Suprapubic skin (tissue), 4 donors: Measurements from ENCODE around the gene AGR2. TPM values are rescaled to one million over a fixed set of nuclear protein-coding genes. Genes with fewer than 3 reads are reported as not detected.

ENCODE experiments used
- DNase-seq, 2 donors: peaks; one replicate each; pipeline ENCODE4 v3.0.0-alpha.2; 2019; ENCODE audit warnings: low spot score in 2 of 2
- H3K27ac ChIP-seq: fragments of 200-600 bp; sonication (generic); one replicate; pipeline ENCODE4 v1.5.1; 2019
- H3K27me3 ChIP-seq: fragments of 200-600 bp; sonication (generic); one replicate; pipeline ENCODE4 v1.5.1; 2019
- H3K36me3 ChIP-seq: fragments of 200-600 bp; sonication (generic); one replicate; pipeline ENCODE4 v1.5.1; 2019
- H3K4me1 ChIP-seq: fragments of 200-600 bp; sonication (generic); one replicate; pipeline ENCODE4 v1.5.1; 2019
- H3K4me3 ChIP-seq: fragments of 200-600 bp; sonication (generic); one replicate; pipeline ENCODE4 v1.5.1; 2019; ENCODE audit warnings: mild to moderate bottlenecking
- H3K9me3 ChIP-seq: fragments of 200-600 bp; sonication (generic); one replicate; pipeline ENCODE4 v1.5.1; 2019
- CTCF ChIP-seq, 2 donors: fragments of 200-600 bp in 1 of 2; fragments of 450-650 bp in 1 of 2; sonication (generic) in 1 of 2; IDR thresholded peaks; one replicate each; pipeline ENCODE4 v1.5.1; 2016 to 2019; ENCODE audit warnings: antibody characterized with exemption in 2 of 2, mild to moderate bottlenecking in 1 of 2, moderate library complexity in 1 of 2
- EP300 ChIP-seq: sonication (generic); formaldehyde crosslinking; IDR thresholded peaks from one replicate; pipeline ENCODE4 v1.6.1; 2017; ENCODE audit warnings: antibody characterized with exemption
- POLR2A ChIP-seq, 2 donors: fragments of 450-650 bp; IDR thresholded peaks; one replicate each; pipeline ENCODE4 v1.6.1; 2017; ENCODE audit warnings: antibody characterized with exemption in 2 of 2, mild to moderate bottlenecking in 2 of 2, moderate library complexity in 2 of 2
- POLR2AphosphoS5 ChIP-seq, 3 donors: sonication (generic); formaldehyde crosslinking; IDR thresholded peaks; one replicate each; pipeline ENCODE4 v1.6.1; 2017; ENCODE audit warnings: antibody characterized with exemption in 3 of 3
- WGBS: methylation state at CpG from one replicate; pipeline ENCODE4 v1.1.5; 2018; 5-methylcytosine and 5-hydroxymethylcytosine counted together
- total RNA-seq, 4 donors: library from RNA; depleted of rRNA; stranded (reverse); fragments of >200 nt; gene quantifications; one replicate each; pipeline ENCODE4 v1.1.0, GENCODE V29; 2016

The AGR2 gene
- total RNA-seq, 4 donors from 2014 or later: 8.5 to 19.3 (median 15.8) TPM; not detected in 1

DNA sequence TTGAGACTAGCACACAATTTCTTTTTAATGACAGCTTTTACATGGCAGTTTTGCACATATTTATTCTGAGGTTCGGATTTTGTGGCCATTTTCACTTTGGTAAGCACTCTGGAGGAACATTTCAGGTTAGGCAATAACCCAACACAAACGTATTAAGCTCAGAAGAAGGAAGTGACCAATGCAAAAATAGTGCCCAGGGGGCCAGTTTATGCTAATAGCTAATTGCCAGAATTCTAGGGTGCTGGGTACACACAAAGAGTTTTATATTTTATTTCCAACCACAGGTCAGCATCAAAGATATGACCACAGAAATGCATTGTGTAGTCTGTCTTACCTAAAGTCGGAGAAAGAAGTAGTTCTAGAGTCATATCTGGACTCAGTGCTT, 8.4 kb upstream of the AGR2 start:
- WGBS: 73% methylated on average over 3 of the region's 3 CpGs
- DNase-seq: no peak
- TF ChIP-seq CTCF (IDR thresholded peaks at IDR 0.05): no peak
- no peak for TF ChIP-seq POLR2AphosphoS5 (IDR thresholded peaks at IDR 0.05)
- no peak for TF ChIP-seq POLR2A (IDR thresholded peaks at IDR 0.05)
- TF ChIP-seq EP300: no peak
- Histone ChIP-seq H3K4me3 (no peak overlapping the region), H3K36me3 (no peaks in the 10 kb centered on the region), H3K27ac (no peak overlapping the region), H3K9me3 (no peaks in the 10 kb centered on the region), H3K27me3 (no peaks in the 10 kb centered on the region), H3K4me1 (no peaks in the 10 kb centered on the region)

DNA sequence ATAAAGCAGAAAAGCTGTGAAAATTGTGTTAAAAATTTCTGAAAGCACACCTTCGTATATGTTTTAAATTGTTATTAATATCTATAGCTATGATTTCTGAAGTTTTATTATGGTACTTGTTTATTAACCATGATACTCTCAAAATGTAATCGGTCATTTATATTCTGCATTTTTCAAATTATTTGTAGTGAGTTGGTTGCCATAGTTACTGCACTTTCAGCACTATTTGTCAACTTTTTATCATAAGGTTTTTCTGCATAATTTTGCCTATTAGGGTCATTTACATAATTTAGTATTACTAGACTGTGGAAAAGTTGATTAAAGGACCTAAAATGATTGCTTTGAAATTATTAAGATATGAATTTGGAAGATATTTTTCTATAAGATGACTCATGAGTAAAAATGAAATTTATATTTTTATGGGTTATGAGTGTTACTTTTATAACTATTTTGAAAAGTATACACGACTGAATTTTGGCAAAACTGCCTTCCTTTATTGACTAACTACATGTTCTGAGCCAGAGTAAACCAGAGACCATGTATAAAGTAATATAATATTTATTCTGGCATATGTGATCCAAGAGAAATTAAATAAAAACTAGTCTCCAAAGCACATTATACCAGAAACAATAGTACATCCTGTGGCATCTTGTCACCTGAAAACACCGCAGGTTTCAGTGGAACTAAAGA, 7.9 kb upstream of the AGR2 start:
- Histone ChIP-seq H3K27me3 (no peaks in the 10 kb centered on the region), H3K4me3 (no peak overlapping the region), H3K4me1 (no peaks in the 10 kb centered on the region), H3K36me3 (no peaks in the 10 kb centered on the region), H3K9me3 (no peaks in the 10 kb centered on the region), H3K27ac (no peak overlapping the region)
- no peak for DNase-seq
- TF ChIP-seq CTCF (IDR thresholded peaks at IDR 0.05) (no peak), POLR2AphosphoS5 (IDR thresholded peaks at IDR 0.05) (no peak), POLR2A (IDR thresholded peaks at IDR 0.05) (no peak), EP300 (no peak)
- 77% methylated on average over 4 of the region's 4 CpGs for WGBS

- H3K27me3 ChIP-seq: no peaks in the 10 kb centered on the region
- H3K36me3 ChIP-seq: no peaks in the 10 kb centered on the region
- no peak for TF ChIP-seq POLR2A (IDR thresholded peaks at IDR 0.05)
- TF ChIP-seq POLR2AphosphoS5 (IDR thresholded peaks at IDR 0.05): no peak
- TF ChIP-seq EP300: no peak
- no peak for TF ChIP-seq CTCF (IDR thresholded peaks at IDR 0.05)
- no peak overlapping the region for H3K4me3 ChIP-seq
- H3K9me3 ChIP-seq: no peaks in the 10 kb centered on the region
- DNase-seq: no peak
- 62% methylated on average over 2 of the region's 2 CpGs for WGBS
- H3K27ac ChIP-seq: no peak overlapping the region
- H3K4me1 ChIP-seq: no peaks in the 10 kb centered on the region
Measured at GRCh38 chr7:16811551-16811950, 6.8 kb upstream of the AGR2 start.

DNA sequence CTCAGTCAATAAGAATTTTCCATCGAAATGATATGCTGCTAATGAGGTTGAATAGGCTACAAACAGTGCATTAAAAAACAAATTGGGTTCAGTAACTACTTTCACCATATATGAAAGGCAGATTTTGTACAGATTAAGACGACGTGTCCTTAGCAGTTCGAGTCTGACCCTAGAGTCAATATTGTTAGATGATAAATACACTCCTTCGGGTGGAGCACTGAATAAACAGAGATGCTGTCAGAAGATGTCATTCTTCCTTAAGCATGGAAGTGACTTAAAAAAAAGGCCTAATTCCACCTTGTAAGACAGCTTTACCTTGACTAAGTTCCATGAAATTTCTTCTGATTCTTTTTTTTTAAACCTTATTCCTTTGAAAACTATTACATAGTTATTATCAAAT, 5.8 kb upstream of the AGR2 start:
- WGBS: 86% methylated on average over 5 of the region's 5 CpGs

GRCh38 chr7:16810112-16810511, 5.3 kb upstream of the AGR2 start:
- Histone ChIP-seq H3K4me1 (no peaks in the 10 kb centered on the region), H3K27ac (no peak overlapping the region), H3K36me3 (no peaks in the 10 kb centered on the region), H3K27me3 (no peaks in the 10 kb centered on the region), H3K4me3 (no peak overlapping the region), H3K9me3 (no peaks in the 10 kb centered on the region)
- WGBS: 69% methylated on average over 2 of the region's 2 CpGs
- TF ChIP-seq CTCF (IDR thresholded peaks at IDR 0.05) (no peak), POLR2AphosphoS5 (IDR thresholded peaks at IDR 0.05) (no peak), POLR2A (IDR thresholded peaks at IDR 0.05) (no peak), EP300 (no peak)
- no peak for DNase-seq

More for the DNA sequence above, 5.8 kb upstream of the AGR2 start:
- Histone ChIP-seq H3K27me3 (no peaks in the 10 kb centered on the region), H3K4me3 (no peak overlapping the region), H3K9me3 (no peaks in the 10 kb centered on the region), H3K36me3 (no peaks in the 10 kb centered on the region), H3K4me1 (no peaks in the 10 kb centered on the region), H3K27ac (no peak overlapping the region)
- no peak for DNase-seq
- TF ChIP-seq EP300: no peak
- TF ChIP-seq POLR2AphosphoS5 (IDR thresholded peaks at IDR 0.05): no peak
- no peak for TF ChIP-seq POLR2A (IDR thresholded peaks at IDR 0.05)
- no peak for TF ChIP-seq CTCF (IDR thresholded peaks at IDR 0.05)
